IMR-90 (cell line): ENCODE data around the gene CLCA2.

Source experiments
- CTCF ChIP-seq: conservative IDR thresholded peaks from 2 replicates; pipeline ENCODE4 v1.5.1; 2012; ENCODE audit warnings: mild to moderate bottlenecking, low read depth, low read length, improper control_type of control experiment
- FOS ChIP-seq: fragments of 150-350 bp; IDR thresholded peaks from 2 replicates; pipeline ENCODE4 v1.6.1; 2016; ENCODE audit warnings: low read depth, low read length
- MAFK ChIP-seq: IDR thresholded peaks from 2 replicates; pipeline ENCODE4 v1.6.1; 2012; ENCODE audit warnings: low read depth, low read length, improper control_type of control experiment
- MAZ ChIP-seq: IDR thresholded peaks from 2 replicates; pipeline ENCODE4 v1.6.1; 2012; ENCODE audit warnings: low read depth, mild to moderate bottlenecking, low read length, improper control_type of control experiment, moderate library complexity, borderline replicate concordance
- MXI1 ChIP-seq: IDR thresholded peaks from 2 replicates; pipeline ENCODE4 v1.6.1; 2012; ENCODE audit warnings: low read depth, mild to moderate bottlenecking, low read length, moderate library complexity, borderline replicate concordance
- POLR2A ChIP-seq: IDR thresholded peaks from 2 replicates; pipeline ENCODE4 v1.6.1; 2012; ENCODE audit warnings: mild to moderate bottlenecking, low read depth, low read length
- RFX5 ChIP-seq: IDR thresholded peaks from 2 replicates; pipeline ENCODE4 v1.8.0; 2012; ENCODE audit warnings: low read depth, mild to moderate bottlenecking, low read length, moderate library complexity
- SMC3 ChIP-seq: fragments of 150-350 bp; IDR thresholded peaks from 2 replicates; pipeline ENCODE4 v1.6.1; 2016; ENCODE audit warnings: low read depth, mild to moderate bottlenecking, antibody characterized with exemption, low read length, moderate library complexity
- USF2 ChIP-seq: fragments of 150-350 bp; IDR thresholded peaks from 2 replicates; pipeline ENCODE4 v1.6.1; 2017; ENCODE audit warnings: mild to moderate bottlenecking, antibody characterized with exemption, low read length, low read depth

GRCh38 chr1:86468501-86468977 is 44.6 kb downstream of the CLCA2 start, which contains the start of gene CLCA1:
- no peak for TF ChIP-seq CTCF
- no peak for TF ChIP-seq MXI1
- TF ChIP-seq POLR2A = no peak
- no peak for TF ChIP-seq RFX5
- no peak for TF ChIP-seq SMC3
- no peak for TF ChIP-seq MAZ
- no peak for TF ChIP-seq USF2
- no peak for TF ChIP-seq FOS
- no peak for TF ChIP-seq MAFK
